H9 (cell line): ENCODE measurements around the gene S100P. TPM values are rescaled to one million over a fixed set of nuclear protein-coding genes. Genes with fewer than 3 reads are reported as not detected.

Experiments used
- DNase-seq: peaks from one replicate; pipeline ENCODE4 v3.0.0-alpha.2; 2017
- H2AFZ ChIP-seq: one replicate; pipeline ENCODE4 v1.6.1; 2013; ENCODE audit warnings: mild to moderate bottlenecking, low read length, control low read depth, moderate library complexity
- H2AK5ac ChIP-seq: 2 replicates; pipeline ENCODE4 v1.6.1; 2013; ENCODE audit warnings: low read length, control low read depth, mixed read lengths; ENCODE audit not compliant: insufficient read length
- H2BK120ac ChIP-seq: one replicate; pipeline ENCODE4 v1.6.1; 2013; ENCODE audit warnings: low read depth, mild to moderate bottlenecking, low read length, control low read depth, inconsistent platforms; ENCODE audit not compliant: poor library complexity, severe bottlenecking
- H2BK12ac ChIP-seq: 2 replicates; pipeline ENCODE4 v1.6.1; 2013; ENCODE audit warnings: low read length, control low read depth, mixed read lengths, low read depth; ENCODE audit not compliant: insufficient read length
- H2BK15ac ChIP-seq: 2 replicates; pipeline ENCODE4 v1.6.1; 2013; ENCODE audit warnings: low read depth, low read length, control low read depth
- H2BK20ac ChIP-seq: one replicate; pipeline ENCODE4 v1.6.1; 2013; ENCODE audit warnings: low read depth, mild to moderate bottlenecking, low read length, control low read depth, inconsistent platforms; ENCODE audit not compliant: poor library complexity, severe bottlenecking
- H2BK5ac ChIP-seq: 2 replicates; pipeline ENCODE4 v1.6.1; 2013; ENCODE audit warnings: low read length, control low read depth, mixed read lengths; ENCODE audit not compliant: insufficient read length
- H3K14ac ChIP-seq: 2 replicates; pipeline ENCODE4 v1.6.1; 2013; ENCODE audit warnings: low read length, control low read depth; ENCODE audit not compliant: insufficient read depth
- H3K18ac ChIP-seq: 2 replicates; pipeline ENCODE4 v1.6.1; 2013; ENCODE audit warnings: low read depth, mild to moderate bottlenecking, mixed read lengths, low read length, control low read depth; ENCODE audit not compliant: insufficient read length
- H3K23ac ChIP-seq: 2 replicates; pipeline ENCODE4 v1.6.1; 2013; ENCODE audit warnings: low read length, control low read depth, mixed read lengths, low read depth; ENCODE audit not compliant: insufficient read length
- H3K23me2 ChIP-seq: 2 replicates; pipeline ENCODE4 v1.6.1; 2013; ENCODE audit warnings: low read depth, mild to moderate bottlenecking, mixed read lengths, low read length, control low read depth; ENCODE audit not compliant: insufficient read length, poor library complexity, severe bottlenecking
- H3K27ac ChIP-seq: 2 replicates; pipeline ENCODE4 v1.5.1; 2013; ENCODE audit warnings: low read length, control low read depth, mixed read lengths, low read depth; ENCODE audit not compliant: insufficient read length
- H3K27me3 ChIP-seq: 2 replicates; pipeline ENCODE4 v1.6.1; 2013; ENCODE audit warnings: low read length, control low read depth, inconsistent platforms; ENCODE audit not compliant: insufficient read depth
- H3K4ac ChIP-seq: 2 replicates; pipeline ENCODE4 v1.6.1; 2013; ENCODE audit warnings: low read depth, mild to moderate bottlenecking, control low read depth, inconsistent platforms, low read length, moderate library complexity
- H3K4me1 ChIP-seq: 2 replicates; pipeline ENCODE4 v1.6.1; 2013; ENCODE audit warnings: low read length, control low read depth, inconsistent platforms; ENCODE audit not compliant: insufficient read depth
- H3K4me2 ChIP-seq: 2 replicates; pipeline ENCODE4 v1.6.1; 2013; ENCODE audit warnings: low read length, control low read depth, mixed read lengths; ENCODE audit not compliant: insufficient read length, insufficient read depth
- H3K56ac ChIP-seq: 2 replicates; pipeline ENCODE4 v1.6.1; 2013; ENCODE audit warnings: low read depth, mild to moderate bottlenecking, mixed read lengths, low read length, control low read depth; ENCODE audit not compliant: insufficient read length
- H3K79me1 ChIP-seq: 2 replicates; pipeline ENCODE4 v1.6.1; 2013; ENCODE audit warnings: low read depth, mild to moderate bottlenecking, moderate library complexity, low read length, control low read depth, inconsistent platforms; ENCODE audit not compliant: insufficient read depth, poor library complexity, severe bottlenecking
- H3K79me2 ChIP-seq: 2 replicates; pipeline ENCODE4 v1.6.1; 2013; ENCODE audit warnings: low read length, control low read depth, inconsistent platforms; ENCODE audit not compliant: insufficient read depth
- H3K9ac ChIP-seq: 2 replicates; pipeline ENCODE4 v1.6.1; 2013; ENCODE audit warnings: low read length, control low read depth, mixed read lengths; ENCODE audit not compliant: insufficient read length; ENCODE audit errors: extremely low read depth
- H3K9me3 ChIP-seq: one replicate; pipeline ENCODE4 v1.6.1; 2013; ENCODE audit warnings: low read depth, low read length, inconsistent platforms; ENCODE audit not compliant: control insufficient read depth
- H3T11ph ChIP-seq: one replicate; pipeline ENCODE4 v1.6.1; 2013; ENCODE audit warnings: mild to moderate bottlenecking, low read length, control low read depth, inconsistent platforms
- H4K20me1 ChIP-seq: one replicate; pipeline ENCODE4 v1.6.1; 2013; ENCODE audit not compliant: control insufficient read depth, insufficient read length, insufficient read depth
- H4K5ac ChIP-seq: 2 replicates; pipeline ENCODE4 v1.6.1; 2013; ENCODE audit warnings: low read depth, mild to moderate bottlenecking, mixed read lengths, low read length, control low read depth; ENCODE audit not compliant: insufficient read length
- H4K8ac ChIP-seq: replicated peaks from 2 replicates; pipeline ENCODE4 v1.6.1; 2013; ENCODE audit warnings: low read length, control low read depth, mixed read lengths, low read depth; ENCODE audit not compliant: insufficient read length
- H4K91ac ChIP-seq: 2 replicates; pipeline ENCODE4 v1.6.1; 2013; ENCODE audit warnings: low read depth, mild to moderate bottlenecking, moderate library complexity, mixed read lengths, low read length, control low read depth; ENCODE audit not compliant: insufficient read length
- H3K27ac Mint-ChIP-seq, 3 experiments: 2 replicates in 2 of 3; 3 replicates in 1 of 3; pipeline ENCODE4 v1.8.0; 2020 to 2021; ENCODE audit warnings: mixed read lengths in 3 of 3, mild to moderate bottlenecking in 1 of 3, moderate library complexity in 1 of 3
- H3K27me3 Mint-ChIP-seq: 2 replicates; pipeline ENCODE4 v1.8.0; 2021; ENCODE audit warnings: low read depth, mild to moderate bottlenecking, moderate library complexity, mixed read lengths
- H3K36me3 Mint-ChIP-seq, 3 experiments: 2 replicates in 2 of 3; 3 replicates in 1 of 3; pipeline ENCODE4 v1.8.0; 2020 to 2021; ENCODE audit warnings: low read depth in 3 of 3, mixed read lengths in 3 of 3; ENCODE audit not compliant: insufficient read depth in 1 of 3
- H3K4me1 Mint-ChIP-seq, 2 experiments: 2 replicates each; pipeline ENCODE4 v1.8.0; 2020; ENCODE audit warnings: mixed read lengths in 2 of 2
- H3K4me3 Mint-ChIP-seq, 2 experiments: 2 replicates in 1 of 2; 3 replicates in 1 of 2; pipeline ENCODE4 v1.8.0; 2020 to 2021; ENCODE audit warnings: mild to moderate bottlenecking in 2 of 2, mixed read lengths in 2 of 2, moderate library complexity in 1 of 2
- H3K9me3 Mint-ChIP-seq, 2 experiments: 2 replicates in 1 of 2; 3 replicates in 1 of 2; pipeline ENCODE4 v1.8.0; 2020; ENCODE audit warnings: mild to moderate bottlenecking in 2 of 2, mixed read lengths in 2 of 2, moderate library complexity in 1 of 2
- WGBS: extraction: QIAGEN DNeasy Blood & Tissue Kit; methylation state at CpG from one replicate; pipeline ENCODE4 v1.1.7; 2013; ENCODE audit warnings: missing lambda C conversion rate, low lambda C conversion rate, mixed read lengths; ENCODE audit not compliant: insufficient read length; ENCODE audit errors: extremely low coverage; 5-methylcytosine and 5-hydroxymethylcytosine counted together
- total RNA-seq: library from RNA; stranded (reverse); gene quantifications from 2 replicates; pipeline ENCODE4 v1.2.1, GENCODE V29; 2021
- TF ChIP-seq, protein P1 (sequence below): fragments of 200-600 bp; sonication (generic); conservative IDR thresholded peaks from 3 replicates; pipeline ENCODE4 v1.8.0; 2021; ENCODE audit warnings: antibody characterized with exemption, mild to moderate bottlenecking

The S100P gene
- total RNA-seq, 1 experiment from 2014 or later = not detected

DNA sequence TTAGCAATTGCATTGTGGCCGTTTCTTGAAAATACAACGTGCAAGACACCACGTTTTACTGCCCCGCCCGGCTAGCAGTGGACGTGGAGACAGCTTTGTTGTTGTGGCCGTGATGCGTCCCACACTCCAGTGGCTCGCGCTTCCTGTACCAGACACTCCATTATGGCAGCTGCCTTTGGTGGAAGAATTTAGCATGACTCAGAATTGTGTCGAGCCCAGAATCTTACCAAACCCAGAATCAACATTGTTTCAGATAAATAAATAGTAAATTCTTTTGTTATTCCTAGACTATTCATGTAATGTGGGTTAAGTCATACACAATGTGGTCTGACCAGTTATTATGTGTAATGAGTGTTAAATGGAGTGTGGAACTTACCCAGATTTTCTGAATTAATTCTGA lies 25.3 kb upstream of the S100P start:
- H3K18ac ChIP-seq = no peak overlapping the region
- peaks cover 20% of the 10 kb centered on the region for H3K27me3 Mint-ChIP-seq
- no peak overlapping the region for H4K91ac ChIP-seq
- WGBS = no CpG with 5 or more reads among the region's 11 CpGs
- no peaks in the 10 kb centered on the region; the same call in 1 of the 2 replicates for H3K27me3 ChIP-seq
- H3K9ac ChIP-seq = no peak overlapping the region
- no peak overlapping the region; a peak in 1 of 7 replicates for H3K27ac Mint-ChIP-seq
- H2BK15ac ChIP-seq = no peak overlapping the region
- H4K8ac ChIP-seq = no peak overlapping the region
- no peak overlapping the region for H2AFZ ChIP-seq
- no peak overlapping the region for H2BK20ac ChIP-seq
- H3K4me3 Mint-ChIP-seq = no peak overlapping the region
- no peak overlapping the region for H2AK5ac ChIP-seq
- no peak overlapping the region for H3K4me2 ChIP-seq
- H4K20me1 ChIP-seq = no peaks in the 10 kb centered on the region
- no peaks in the 10 kb centered on the region for H3K23me2 ChIP-seq
- no peak overlapping the region for H2BK120ac ChIP-seq
- no peak overlapping the region for H2BK5ac ChIP-seq
- H3K4me1 Mint-ChIP-seq = peaks cover 1 to 3% of the 10 kb centered on the region in 2 experiments; a peak in 3 of 4 replicates
- peaks cover 4 to 5% of the 10 kb centered on the region in 2 experiments; a peak in 2 of 5 replicates for H3K9me3 Mint-ChIP-seq
- no peak overlapping the region for H3K56ac ChIP-seq
- H3K79me2 ChIP-seq = no peaks in the 10 kb centered on the region
- DNase-seq = no peak
- H3K4ac ChIP-seq = no peak overlapping the region
- H3K79me1 ChIP-seq = no peaks in the 10 kb centered on the region
- no peak overlapping the region for H3K14ac ChIP-seq
- no peak overlapping the region for H2BK12ac ChIP-seq
- no peaks in the 10 kb centered on the region for H3K4me1 ChIP-seq
- H3K27ac ChIP-seq = no peak overlapping the region
- H3K9me3 ChIP-seq = no peaks in the 10 kb centered on the region
- TF ChIP-seq, protein P1, sequence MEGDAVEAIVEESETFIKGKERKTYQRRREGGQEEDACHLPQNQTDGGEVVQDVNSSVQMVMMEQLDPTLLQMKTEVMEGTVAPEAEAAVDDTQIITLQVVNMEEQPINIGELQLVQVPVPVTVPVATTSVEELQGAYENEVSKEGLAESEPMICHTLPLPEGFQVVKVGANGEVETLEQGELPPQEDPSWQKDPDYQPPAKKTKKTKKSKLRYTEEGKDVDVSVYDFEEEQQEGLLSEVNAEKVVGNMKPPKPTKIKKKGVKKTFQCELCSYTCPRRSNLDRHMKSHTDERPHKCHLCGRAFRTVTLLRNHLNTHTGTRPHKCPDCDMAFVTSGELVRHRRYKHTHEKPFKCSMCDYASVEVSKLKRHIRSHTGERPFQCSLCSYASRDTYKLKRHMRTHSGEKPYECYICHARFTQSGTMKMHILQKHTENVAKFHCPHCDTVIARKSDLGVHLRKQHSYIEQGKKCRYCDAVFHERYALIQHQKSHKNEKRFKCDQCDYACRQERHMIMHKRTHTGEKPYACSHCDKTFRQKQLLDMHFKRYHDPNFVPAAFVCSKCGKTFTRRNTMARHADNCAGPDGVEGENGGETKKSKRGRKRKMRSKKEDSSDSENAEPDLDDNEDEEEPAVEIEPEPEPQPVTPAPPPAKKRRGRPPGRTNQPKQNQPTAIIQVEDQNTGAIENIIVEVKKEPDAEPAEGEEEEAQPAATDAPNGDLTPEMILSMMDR = no peak
- no peak overlapping the region for H3K23ac ChIP-seq
- H3T11ph ChIP-seq = no peak overlapping the region
- H4K5ac ChIP-seq = no peak overlapping the region
- H3K36me3 Mint-ChIP-seq = peaks cover 0 to 4% (median 0%) of the 10 kb centered on the region in 3 experiments; a peak in 2 of 7 replicates
